Hepatocyte (in vitro differentiated cells): ENCODE measurements around the gene FBXL15. TPM values are rescaled to one million over a fixed set of nuclear protein-coding genes. Genes with fewer than 3 reads are reported as not detected.

Experiments used
- DNase-seq: peaks from one replicate; pipeline ENCODE4 v3.0.0-alpha.2; 2016; ENCODE audit warnings: low spot score
- H2AFZ ChIP-seq: fragments of 200-600 bp; sonication (generic); 2 replicates; pipeline ENCODE4 v1.6.0; 2016; ENCODE audit warnings: antibody characterized with exemption, mild to moderate bottlenecking
- H3K27ac ChIP-seq: fragments of 200-600 bp; sonication (generic); 2 replicates; pipeline ENCODE4 v1.5.1; 2016; ENCODE audit warnings: mild to moderate bottlenecking
- H3K27me3 ChIP-seq: fragments of 200-600 bp; sonication (generic); 2 replicates; pipeline ENCODE4 v1.6.1; 2016
- H3K36me3 ChIP-seq: fragments of 200-600 bp; sonication (generic); replicated peaks from 2 replicates; pipeline ENCODE4 v1.5.1; 2016; ENCODE audit warnings: low read depth; ENCODE audit not compliant: insufficient read depth
- H3K4me1 ChIP-seq: fragments of 200-600 bp; sonication (generic); 2 replicates; pipeline ENCODE4 v1.5.1; 2016; ENCODE audit warnings: mild to moderate bottlenecking, moderate library complexity; ENCODE audit not compliant: insufficient read depth
- H3K4me2 ChIP-seq: fragments of 200-600 bp; sonication (generic); 2 replicates; pipeline ENCODE4 v1.6.0; 2016
- H3K4me3 ChIP-seq: fragments of 200-600 bp; sonication (generic); 2 replicates; pipeline ENCODE4 v1.5.1; 2016; ENCODE audit warnings: mild to moderate bottlenecking
- H3K79me2 ChIP-seq: fragments of 200-600 bp; sonication (generic); 2 replicates; pipeline ENCODE4 v1.6.0; 2017; ENCODE audit warnings: mild to moderate bottlenecking
- H3K9me2 ChIP-seq: fragments of 200-600 bp; sonication (generic); replicated peaks from 2 replicates; pipeline ENCODE4 v1.6.0; 2017; ENCODE audit warnings: mild to moderate bottlenecking; ENCODE audit not compliant: insufficient read depth
- H3K9me3 ChIP-seq: fragments of 200-600 bp; sonication (generic); 2 replicates; pipeline ENCODE4 v1.5.1; 2016; ENCODE audit warnings: low read depth, mild to moderate bottlenecking
- H4K20me1 ChIP-seq: fragments of 200-600 bp; sonication (generic); 2 replicates; pipeline ENCODE4 v1.6.0; 2016; ENCODE audit warnings: mild to moderate bottlenecking; ENCODE audit not compliant: insufficient read depth, poor library complexity, severe bottlenecking
- EZH2 ChIP-seq: fragments of 200-600 bp; sonication (generic); IDR thresholded peaks from 2 replicates; pipeline ENCODE4 v1.6.1; 2016; ENCODE audit warnings: antibody characterized with exemption, mild to moderate bottlenecking, borderline replicate concordance
- EZH2phosphoT487 ChIP-seq: fragments of 200-600 bp; sonication (generic); IDR thresholded peaks from one replicate; pipeline ENCODE4 v1.6.1; 2018; ENCODE audit warnings: antibody characterized with exemption, mild to moderate bottlenecking, low read depth, moderate library complexity; ENCODE audit not compliant: unreplicated experiment, severe bottlenecking
- WGBS: methylation state at CpG from one replicate; pipeline ENCODE4 v1.1.6; 2016; ENCODE audit warnings: low lambda C conversion rate; ENCODE audit errors: missing lambda C conversion rate; 5-methylcytosine and 5-hydroxymethylcytosine counted together
- polyA plus RNA-seq: library from polyadenylated mRNA; unstranded; fragments of >200 nt; fragmentation: Nextera tagmentation; extraction: Ambion mirVana; gene quantifications from 2 replicates; pipeline ENCODE4 v1.2.1, GENCODE V29; 2016
- total RNA-seq: library from RNA; depleted of rRNA; stranded (reverse); fragments of >200 nt; gene quantifications from 2 replicates; pipeline ENCODE4 v1.2.3, GENCODE V29; 2014
- TF ChIP-seq, protein P1 (sequence below): fragments of 200-600 bp; sonication (generic); IDR thresholded peaks from 2 replicates; pipeline ENCODE4 v1.5.1; 2016; ENCODE audit warnings: antibody characterized with exemption, mild to moderate bottlenecking; ENCODE audit not compliant: poor library complexity

The FBXL15 gene
- total and polyA plus RNA-seq, 2 experiments from 2014 or later, result 16.3 to 42.3 TPM

DNA sequence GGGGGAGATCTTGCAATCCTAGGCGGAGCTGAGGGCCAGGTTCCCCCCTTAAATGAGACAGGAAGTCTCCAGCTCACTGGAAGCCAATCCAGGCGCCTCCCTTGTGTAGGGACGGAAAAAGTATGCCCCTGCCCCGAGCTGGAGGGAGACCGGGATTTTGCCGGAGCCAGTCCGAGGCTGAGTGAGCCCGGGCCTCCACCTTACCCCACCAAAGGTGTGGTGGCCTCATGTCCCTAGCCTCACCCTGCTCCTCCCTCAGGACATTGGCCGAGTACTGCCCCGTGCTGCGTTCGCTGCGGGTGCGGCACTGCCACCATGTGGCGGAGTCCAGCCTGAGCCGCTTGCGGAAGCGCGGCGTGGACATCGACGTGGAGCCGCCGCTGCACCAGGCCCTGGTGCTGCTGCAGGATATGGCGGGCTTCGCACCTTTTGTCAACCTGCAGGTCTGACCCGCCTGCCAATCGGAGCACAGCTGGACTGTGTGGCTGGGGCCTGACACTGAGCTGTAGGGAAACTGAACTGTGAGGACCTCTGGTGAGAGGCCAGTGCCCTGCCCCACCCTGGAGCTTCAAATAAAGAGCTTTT is 2.0 kb downstream of the FBXL15 start:
- Histone ChIP-seq H3K36me3 (no peaks in the 10 kb centered on the region), H3K27me3 (peaks cover 10% of the 10 kb centered on the region), H3K27ac (peak overlapping the region; percentile 92), H3K79me2 (peaks cover 21% of the 10 kb centered on the region), H4K20me1 (peaks cover 5% of the 10 kb centered on the region), H3K9me2 (no peaks in the 10 kb centered on the region), H2AFZ (no peak overlapping the region), H3K4me1 (peaks cover 24% of the 10 kb centered on the region), H3K9me3 (no peaks in the 10 kb centered on the region), H3K4me3 (peak overlapping the region; percentile 63), H3K4me2 (peak overlapping the region; percentile 100)
- DNase-seq, result peak; percentile 89
- 16% methylated on average over 27 of the region's 28 CpGs for WGBS
- TF ChIP-seq, protein P1, sequence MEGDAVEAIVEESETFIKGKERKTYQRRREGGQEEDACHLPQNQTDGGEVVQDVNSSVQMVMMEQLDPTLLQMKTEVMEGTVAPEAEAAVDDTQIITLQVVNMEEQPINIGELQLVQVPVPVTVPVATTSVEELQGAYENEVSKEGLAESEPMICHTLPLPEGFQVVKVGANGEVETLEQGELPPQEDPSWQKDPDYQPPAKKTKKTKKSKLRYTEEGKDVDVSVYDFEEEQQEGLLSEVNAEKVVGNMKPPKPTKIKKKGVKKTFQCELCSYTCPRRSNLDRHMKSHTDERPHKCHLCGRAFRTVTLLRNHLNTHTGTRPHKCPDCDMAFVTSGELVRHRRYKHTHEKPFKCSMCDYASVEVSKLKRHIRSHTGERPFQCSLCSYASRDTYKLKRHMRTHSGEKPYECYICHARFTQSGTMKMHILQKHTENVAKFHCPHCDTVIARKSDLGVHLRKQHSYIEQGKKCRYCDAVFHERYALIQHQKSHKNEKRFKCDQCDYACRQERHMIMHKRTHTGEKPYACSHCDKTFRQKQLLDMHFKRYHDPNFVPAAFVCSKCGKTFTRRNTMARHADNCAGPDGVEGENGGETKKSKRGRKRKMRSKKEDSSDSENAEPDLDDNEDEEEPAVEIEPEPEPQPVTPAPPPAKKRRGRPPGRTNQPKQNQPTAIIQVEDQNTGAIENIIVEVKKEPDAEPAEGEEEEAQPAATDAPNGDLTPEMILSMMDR, result peak; percentile 78
- TF ChIP-seq EZH2phosphoT487, result no peak

DNA sequence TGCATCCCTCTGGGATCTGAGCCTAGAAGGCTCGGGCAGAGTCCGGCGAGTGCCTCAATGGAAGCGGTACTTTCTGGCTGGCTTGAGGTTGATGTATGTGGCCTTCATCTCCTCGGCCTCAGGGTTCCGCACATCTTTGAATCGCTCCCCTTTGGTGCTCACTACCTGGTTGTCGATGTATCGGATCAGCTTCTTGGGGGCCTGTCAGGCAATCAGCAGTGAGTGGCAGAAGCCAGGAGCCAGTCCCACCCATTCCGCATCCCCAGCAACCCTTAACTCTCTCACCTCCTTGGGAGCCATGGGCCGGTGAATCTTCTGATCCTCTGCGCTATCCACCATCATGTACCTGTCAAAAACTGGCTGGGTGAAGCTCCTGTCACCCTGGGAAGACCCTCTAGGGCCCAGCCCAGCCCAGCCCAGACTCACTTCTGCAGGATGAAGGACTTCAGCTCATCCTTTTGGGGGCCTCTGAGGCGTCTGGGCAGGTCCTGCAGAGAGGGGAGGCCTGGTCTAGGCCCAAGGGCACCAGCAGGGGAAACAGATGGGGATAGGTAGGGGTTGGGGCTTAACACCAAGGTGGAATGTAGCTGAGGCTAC is 2.8 kb downstream of the FBXL15 start:
- Histone ChIP-seq H3K9me2 (no peaks in the 10 kb centered on the region), H3K4me1 (peaks cover 24% of the 10 kb centered on the region), H3K79me2 (peaks cover 21% of the 10 kb centered on the region), H3K36me3 (no peaks in the 10 kb centered on the region), H3K9me3 (no peaks in the 10 kb centered on the region), H3K4me3 (no peak overlapping the region), H3K4me2 (peak overlapping the region; percentile 100), H4K20me1 (peaks cover 5% of the 10 kb centered on the region), H3K27ac (no peak overlapping the region), H3K27me3 (peaks cover 5% of the 10 kb centered on the region), H2AFZ (no peak overlapping the region)
- TF ChIP-seq EZH2 (no peak), EZH2phosphoT487 (no peak)
- TF ChIP-seq, protein P1, result no peak
- no peak for DNase-seq
- whole genome bisulfite sequencing, result 98% methylated on average over 13 of the region's 13 CpGs

DNA sequence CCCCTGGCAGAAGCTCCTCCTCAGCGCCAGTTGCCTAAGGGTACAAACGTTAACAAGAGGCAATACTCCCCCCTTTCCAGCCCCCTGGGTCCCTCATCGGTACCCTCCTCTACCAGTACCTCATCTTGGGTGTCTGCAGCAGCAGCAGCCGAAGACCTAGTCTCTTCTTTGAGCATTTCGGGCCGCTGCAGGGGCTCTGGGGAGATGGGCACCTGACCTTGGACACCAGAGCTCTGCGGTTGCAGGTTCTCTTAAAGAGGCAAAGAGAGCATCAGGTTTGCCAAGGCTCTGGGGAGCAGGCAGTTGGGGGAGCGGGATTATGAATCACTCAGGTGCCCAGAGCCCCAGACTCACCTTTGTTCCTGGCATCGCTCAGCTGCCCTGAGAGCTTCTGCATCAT is 3.5 kb downstream of the FBXL15 start:
- Histone ChIP-seq H3K4me2 (no peak overlapping the region), H3K79me2 (peaks cover 21% of the 10 kb centered on the region), H3K4me3 (no peak overlapping the region), H2AFZ (no peak overlapping the region), H4K20me1 (peaks cover 5% of the 10 kb centered on the region), H3K27ac (no peak overlapping the region), H3K9me3 (no peaks in the 10 kb centered on the region), H3K27me3 (peaks cover under 1% of the 10 kb centered on the region), H3K4me1 (peaks cover 23% of the 10 kb centered on the region), H3K36me3 (no peaks in the 10 kb centered on the region), H3K9me2 (no peaks in the 10 kb centered on the region)
- DNase-seq, result no peak
- TF ChIP-seq EZH2 (no peak), EZH2phosphoT487 (no peak)
- TF ChIP-seq, protein P1, result no peak
- WGBS, result 96% methylated on average over 9 of the region's 9 CpGs
